Right ventricle myocardium inferior (tissue), 1 donor: ENCODE measurements around the gene RRBP1. TPM values are rescaled to one million over a fixed set of nuclear protein-coding genes. Genes with fewer than 3 reads are reported as not detected.

Source experiments
- ATAC-seq: fragments of 200-7000 bp; cut with Tn5 transposase; one replicate; pipeline ENCODE4 v1.9.1; 2020; ENCODE audit warnings: mild to moderate bottlenecking, moderate library complexity
- DNase-seq: peaks from one replicate; pipeline ENCODE4 v3.0.0; 2021; ENCODE audit errors: missing footprints
- intact Hi-C: fragments of 100-400 bp; cut with DNase I; formaldehyde crosslinking; loops from one replicate; pipeline ENCODE4 v1.11.0; 2022
- total RNA-seq: library from RNA; stranded (reverse); fragmentation: NEBNext Ultra II Directional; extraction: Animal tissue kit (Norgen Biotek cat#: 25700); gene quantifications from one replicate; pipeline ENCODE4 v1.2.1, GENCODE V29; 2021
- donor health status: DM: no; HTN: yes; CAD: no; lungs with severe emphysema.

The RRBP1 gene
- total RNA-seq, 1 donor from 2014 or later, result 38.5 TPM

GRCh38 chr20:17579369-17580039, 102.5 kb downstream of the RRBP1 start:
- ATAC-seq, result no peak
- DNase-seq, result no peak
- intact Hi-C loops, result no loop called here

- DNase-seq, result no peak
- no peak for ATAC-seq
- intact Hi-C loops, result no loop called here
Measured at GRCh38 chr20:17576215-17576614, 105.8 kb downstream of the RRBP1 start.

GRCh38 chr20:17573463-17573862, 108.6 kb downstream of the RRBP1 start:
- no peak for DNase-seq

GRCh38 chr20:17572034-17572638, 109.9 kb downstream of the RRBP1 start:
- intact Hi-C loops, result loop anchor here (5.0 kb wide), 1 partner anchor 35 kb away; no protein-coding TSS in a partner anchor
- ATAC-seq, result no peak
- DNase-seq, result no peak

More at GRCh38 chr20:17573463-17573862, 108.6 kb downstream of the RRBP1 start:
- intact Hi-C loops, result loop anchor here (5.0 kb wide), 1 partner anchor 34 kb away; no protein-coding TSS in a partner anchor
- ATAC-seq, result no peak

- no peak for ATAC-seq
- DNase-seq, result no peak
- intact Hi-C loops, result loop anchor here (5.0 kb wide), 1 partner anchor 36 kb away; no protein-coding TSS in a partner anchor
Measured at GRCh38 chr20:17571153-17571527, 110.9 kb downstream of the RRBP1 start.

GRCh38 chr20:17570347-17571152, 111.5 kb downstream of the RRBP1 start:
- ATAC-seq (peak; percentile 60), DNase-seq (peak; percentile 75)
- intact Hi-C loops, result loop anchor here (5.0 kb wide), 1 partner anchor 37 kb away; no protein-coding TSS in a partner anchor

GRCh38 chr20:17569616-17570346, 112.3 kb downstream of the RRBP1 start, which contains the start of gene DSTN:
TSS of gene DSTN (plus strand) at chr20:17570075. CDS start at chr20:17570209, 134 bp downstream.
- ATAC-seq (peak; percentile 93), DNase-seq (peak; percentile 96)
- intact Hi-C loops, result loop anchor here (5.0 kb wide), 1 partner anchor 38 kb away; no protein-coding TSS in a partner anchor

- peak; percentile 89 for DNase-seq
- intact Hi-C loops, result no loop called here
- peak; percentile 83 for ATAC-seq
Measured at GRCh38 chr20:17568972-17569521, 113.0 kb downstream of the RRBP1 start.

- intact Hi-C loops, result no loop called here
- DNase-seq (no peak), ATAC-seq (no peak)
Measured at GRCh38 chr20:17568045-17568788, 113.8 kb downstream of the RRBP1 start.

- ATAC-seq (no peak), DNase-seq (no peak)
- intact Hi-C loops, result no loop called here
Measured at GRCh38 chr20:17566345-17566744, 115.7 kb downstream of the RRBP1 start.

- DNase-seq (no peak), ATAC-seq (no peak)
- intact Hi-C loops, result no loop called here
Measured at GRCh38 chr20:17565169-17565845, 116.7 kb downstream of the RRBP1 start.

Other genes with a start within 250 kb of the RRBP1 start
- gene BFSP1, start 150.9 kb downstream of the RRBP1 start, total RNA-seq, result 0.57 TPM
- 865 TPM for gene DSTN, start 112.2 kb downstream of the RRBP1 start, total RNA-seq
- gene BANF2, start 17.7 kb upstream of the RRBP1 start, total RNA-seq, result not detected